HG02798 (cell line): ENCODE measurements around the gene KCNJ3.

ENCODE experiments used
- ATAC-seq: cut with Tn5 transposase; IDR thresholded peaks from one replicate; pipeline ENCODE4 v1.9.1; 2021; ENCODE audit warnings: mild to moderate bottlenecking; ENCODE audit not compliant: unreplicated experiment, poor library complexity

KCNJ3 gene

GRCh38 chr2:154698296-154698720 lies at the start of gene KCNJ3:
TSS of gene KCNJ3 (plus strand) at chr2:154698695. CDS start at chr2:154698776, 81 bp downstream.
- no peak for ATAC-seq

GRCh38 chr2:154655499-154655898 lies 43.0 kb upstream of the KCNJ3 start:
- ATAC-seq: no peak

- no peak for ATAC-seq
Measured at GRCh38 chr2:154658854-154659253, 39.6 kb upstream of the KCNJ3 start.

- no peak for ATAC-seq
Measured at GRCh38 chr2:154664248-154664647, 34.2 kb upstream of the KCNJ3 start.

- ATAC-seq: no peak
Measured at GRCh38 chr2:154670083-154670482, 28.4 kb upstream of the KCNJ3 start.

GRCh38 chr2:154673694-154674093 lies 24.8 kb upstream of the KCNJ3 start:
- ATAC-seq: no peak

GRCh38 chr2:154677401-154677800 lies 21.1 kb upstream of the KCNJ3 start:
- ATAC-seq: no peak

- no peak for ATAC-seq
Measured at GRCh38 chr2:154681741-154682140, 16.8 kb upstream of the KCNJ3 start.

- ATAC-seq: no peak
Measured at GRCh38 chr2:154686162-154686561, 12.3 kb upstream of the KCNJ3 start.

- no peak for ATAC-seq
Measured at GRCh38 chr2:154688373-154688772, 10.1 kb upstream of the KCNJ3 start.

GRCh38 chr2:154689158-154689557 lies 9.3 kb upstream of the KCNJ3 start:
- ATAC-seq: no peak

- no peak for ATAC-seq
Measured at GRCh38 chr2:154692927-154693326, 5.6 kb upstream of the KCNJ3 start.

GRCh38 chr2:154693741-154694340 lies 4.7 kb upstream of the KCNJ3 start:
- no peak for ATAC-seq

GRCh38 chr2:154694881-154695280 lies 3.6 kb upstream of the KCNJ3 start:
- no peak for ATAC-seq

- no peak for ATAC-seq
Measured at GRCh38 chr2:154696369-154696768, 2.1 kb upstream of the KCNJ3 start.

- no peak for ATAC-seq
Measured at GRCh38 chr2:154696810-154697417, 1.6 kb upstream of the KCNJ3 start.

GRCh38 chr2:154697418-154698252 lies 860 bp upstream of the KCNJ3 start:
- no peak for ATAC-seq

- ATAC-seq: no peak
Measured at GRCh38 chr2:154698721-154699574, 453 bp downstream of the KCNJ3 start.

GRCh38 chr2:154699575-154699930 lies 1.1 kb downstream of the KCNJ3 start:
- no peak for ATAC-seq

GRCh38 chr2:154700136-154700535 lies 1.6 kb downstream of the KCNJ3 start:
- no peak for ATAC-seq

- ATAC-seq: no peak
Measured at GRCh38 chr2:154704991-154705390, 6.5 kb downstream of the KCNJ3 start.
